NCI-H2227 (cell line): ENCODE measurements around the gene SVBP.

Source experiments
- DNase-seq: peaks from one replicate; lab custom pipeline; 2025; ENCODE audit not compliant: unreplicated experiment; lab: John Stamatoyannopoulos, UW

The SVBP gene

GRCh38 chr1:42765832-42766740, 51.1 kb downstream of the SVBP start:
- peak; percentile 78 for DNase-seq

GRCh38 chr1:42765269-42765668, 51.9 kb downstream of the SVBP start:
- peak; percentile 11 for DNase-seq

GRCh38 chr1:42762269-42762668, 54.9 kb downstream of the SVBP start:
- no peak for DNase-seq

DNA sequence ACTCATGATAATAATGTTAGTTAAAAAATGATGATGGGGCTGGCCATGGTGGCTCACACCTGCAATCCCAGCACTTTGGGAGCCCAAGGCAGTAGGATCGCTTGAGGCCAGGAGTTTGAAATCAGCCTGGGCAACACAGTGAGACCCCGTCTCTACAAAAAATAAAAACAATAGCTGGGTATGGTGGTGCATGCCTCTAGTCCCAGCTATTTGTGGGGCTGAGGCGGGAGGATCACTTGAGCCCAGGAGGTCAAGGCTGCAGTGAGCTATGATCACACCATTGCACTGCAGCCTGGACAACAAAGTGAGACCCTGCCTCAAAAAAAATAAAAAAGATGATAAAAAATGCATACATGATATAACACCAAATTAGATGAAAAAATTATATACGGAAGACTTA, 55.6 kb downstream of the SVBP start:
- DNase-seq = no peak

DNA sequence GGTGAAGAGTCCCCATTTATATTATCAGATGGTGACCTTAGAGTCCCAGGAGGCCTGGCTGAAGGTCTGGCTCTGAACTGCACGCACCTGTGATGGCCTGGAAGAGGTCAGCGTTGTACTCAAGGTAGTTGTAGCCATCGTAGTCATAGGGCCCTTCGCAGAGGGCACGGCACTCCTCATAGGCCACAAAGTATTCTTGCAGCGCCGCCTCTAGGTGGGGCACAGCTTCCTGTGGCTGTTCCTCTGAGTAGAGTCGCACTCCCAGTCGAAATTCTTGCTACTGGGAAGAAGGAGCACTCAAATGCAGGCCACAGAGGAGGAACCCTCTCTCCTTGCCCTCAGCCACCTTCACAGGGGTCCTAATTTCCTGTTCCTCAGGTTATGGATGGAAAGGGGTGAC, 58.1 kb downstream of the SVBP start:
- DNase-seq = no peak

DNA sequence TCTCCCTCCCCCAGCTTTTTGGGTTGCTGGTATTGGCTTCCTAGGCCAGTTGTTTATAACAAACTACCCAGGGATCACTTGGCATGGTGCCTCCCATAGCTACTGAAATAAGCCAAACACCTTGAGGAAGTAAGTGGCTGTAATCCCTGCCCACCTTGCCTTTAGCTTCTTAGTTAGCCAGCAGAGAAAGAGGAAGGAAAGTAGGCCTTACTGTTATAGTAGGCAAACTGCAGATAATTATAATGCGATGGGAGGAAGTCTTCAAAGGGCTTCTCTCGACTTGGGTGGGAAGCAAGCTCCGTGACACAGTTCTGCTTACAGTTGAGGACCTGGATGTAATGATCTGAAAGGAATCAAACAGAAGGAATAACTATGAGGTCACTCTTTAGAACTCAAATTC, 58.6 kb downstream of the SVBP start:
- DNase-seq = no peak

DNA sequence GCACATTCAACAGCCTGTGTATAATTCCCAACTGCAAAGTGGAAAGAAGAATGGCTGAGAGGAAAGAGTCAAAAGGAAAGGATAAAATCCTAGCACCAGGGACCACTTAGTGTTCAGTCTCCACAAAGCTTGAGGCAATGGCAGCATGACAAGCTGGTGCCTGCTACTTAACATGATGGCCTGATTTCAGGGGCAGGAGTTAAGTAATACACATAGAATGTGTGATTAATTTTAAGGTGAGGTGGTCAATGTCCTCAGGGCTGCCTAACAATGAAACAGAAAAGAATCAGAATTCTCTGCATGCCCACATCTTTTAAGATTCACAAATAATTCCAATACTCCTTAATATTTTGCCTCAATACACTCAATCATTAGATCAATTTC, 59.3 kb downstream of the SVBP start:
- DNase-seq = no peak
